HG03565 (cell line): ENCODE measurements around the gene MRPS18C.
"Not testable (repeated sequence)": the region's sequence is repeated elsewhere in the genome, so short reads cannot be mapped to it uniquely, and the experiment has no call there.

ENCODE experiments used
- ATAC-seq: cut with Tn5 transposase; IDR thresholded peaks from one replicate; pipeline ENCODE4 v1.9.1; 2021; ENCODE audit warnings: mild to moderate bottlenecking, moderate library complexity; ENCODE audit not compliant: unreplicated experiment

MRPS18C gene

DNA sequence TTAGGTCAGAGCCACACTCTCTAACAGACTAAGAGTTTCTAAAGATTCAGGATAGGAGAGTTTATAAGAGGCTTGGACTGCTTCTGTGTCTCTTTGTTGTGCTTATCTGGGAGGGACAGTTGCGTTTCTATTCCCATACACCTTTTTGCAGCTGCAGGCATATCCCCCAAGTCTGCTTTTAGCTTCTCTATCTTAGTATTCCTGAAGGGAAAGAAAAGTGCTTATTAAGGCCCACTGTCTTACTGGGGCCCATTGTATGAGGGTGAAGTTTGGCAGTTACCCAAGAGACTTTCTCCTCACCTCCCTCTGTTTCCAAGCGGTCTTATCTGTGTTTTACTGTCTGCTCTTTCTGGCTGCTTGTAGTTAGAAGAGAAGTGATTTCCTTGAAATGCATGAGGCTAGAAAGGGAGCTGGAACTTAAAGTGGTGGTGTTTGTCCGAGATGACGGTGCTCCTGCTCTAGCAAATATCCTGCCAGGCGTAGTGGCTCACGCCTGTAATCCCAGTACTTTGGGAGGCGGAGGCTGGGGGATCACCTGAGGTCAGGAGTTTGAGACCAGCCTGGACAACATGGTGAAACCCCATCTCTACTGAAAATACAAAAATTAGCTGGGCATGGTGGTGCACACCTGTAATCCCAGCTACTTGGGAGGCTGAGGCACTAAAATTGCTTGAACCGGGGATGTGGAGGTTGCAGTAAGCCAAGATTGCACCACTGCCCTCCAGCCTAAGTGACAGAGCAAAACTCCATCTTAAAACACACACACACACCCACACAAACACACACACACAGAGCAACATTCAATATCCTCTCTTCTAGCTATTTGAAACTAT lies 40.4 kb downstream of the MRPS18C start:
- ATAC-seq, result not testable (repeated sequence)

GRCh38 chr4:83498187-83498586 lies 42.3 kb downstream of the MRPS18C start:
- ATAC-seq, result no peak

DNA sequence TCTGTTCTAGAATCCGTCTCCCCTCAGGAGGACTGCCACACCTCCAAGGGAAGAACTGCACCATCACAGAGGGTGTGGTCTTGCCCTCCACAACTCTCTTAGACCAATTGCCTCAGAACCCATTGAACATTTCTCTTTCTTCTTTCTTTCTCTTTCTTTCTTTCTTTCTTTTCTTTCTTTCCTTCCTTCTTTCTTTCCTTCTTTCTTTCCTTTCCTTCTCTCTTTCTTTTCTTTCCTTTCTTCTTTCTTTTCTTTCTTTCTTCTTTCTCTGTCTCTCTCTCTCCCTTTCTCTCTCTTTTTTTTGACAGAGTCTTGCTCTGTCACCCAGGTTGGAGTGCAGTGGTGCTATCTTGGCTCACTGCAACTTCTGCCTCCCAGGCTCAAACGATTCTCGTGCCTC lies 45.8 kb downstream of the MRPS18C start:
- not testable (repeated sequence) for ATAC-seq

GRCh38 chr4:83503974-83504373 lies 48.1 kb downstream of the MRPS18C start:
- no peak for ATAC-seq

DNA sequence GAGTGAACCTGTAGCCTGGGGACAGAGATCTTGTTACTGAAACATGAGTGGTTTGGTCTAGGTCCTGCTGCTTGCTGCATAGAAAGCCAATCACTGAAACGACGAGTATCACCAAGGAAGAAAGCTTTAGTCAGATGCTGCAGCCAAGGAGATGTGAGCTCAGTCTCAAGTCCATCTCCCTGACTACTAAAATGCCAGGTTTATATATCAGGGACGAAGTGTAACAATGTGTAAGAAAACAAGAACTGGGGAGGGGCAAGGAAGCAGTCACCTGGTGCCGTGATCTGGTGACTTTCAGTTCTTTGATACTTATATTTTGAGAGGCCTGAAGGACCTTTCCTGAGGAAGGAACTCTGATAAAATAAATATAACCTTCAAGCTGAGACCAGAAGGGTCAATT lies 48.6 kb downstream of the MRPS18C start:
- ATAC-seq, result no peak

GRCh38 chr4:83504996-83505395 lies 49.1 kb downstream of the MRPS18C start:
- ATAC-seq, result no peak

GRCh38 chr4:83509156-83509585 lies 53.3 kb downstream of the MRPS18C start:
- not testable (repeated sequence) for ATAC-seq

- no peak for ATAC-seq
These were observed 54.6 kb downstream of the MRPS18C start for GRCh38 chr4:83510442-83510841.
